GM12874 (cell line): ENCODE measurements around the gene PPP1R3G.

ENCODE experiments used
- TF ChIP-seq, protein P1 (sequence below): IDR thresholded peaks from 2 replicates; pipeline ENCODE4 v1.5.1; 2011; ENCODE audit warnings: low read depth, mild to moderate bottlenecking, control low read depth, low read length, moderate library complexity; ENCODE audit not compliant: insufficient read depth

PPP1R3G gene

DNA sequence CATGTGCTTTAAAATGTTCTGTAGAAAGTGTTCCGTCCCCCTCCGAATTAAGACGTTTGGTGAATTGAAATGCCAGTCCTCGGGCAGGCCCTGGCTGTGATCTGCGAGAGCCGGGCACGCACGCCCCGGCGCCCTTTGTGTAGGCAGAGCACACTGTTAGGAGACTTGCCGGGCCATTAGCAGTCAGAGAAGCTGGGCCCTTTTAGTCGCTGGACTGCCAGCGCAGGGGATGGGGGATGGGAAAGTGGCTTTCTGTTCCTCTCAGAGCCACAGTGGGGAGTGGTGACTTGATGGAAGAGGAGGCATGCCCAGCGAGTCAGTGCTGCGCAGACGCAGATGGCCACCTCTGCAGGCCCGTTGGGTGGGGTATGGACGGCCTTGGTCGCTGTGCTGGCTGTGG lies 2.2 kb downstream of the PPP1R3G start:
- TF ChIP-seq, protein P1, sequence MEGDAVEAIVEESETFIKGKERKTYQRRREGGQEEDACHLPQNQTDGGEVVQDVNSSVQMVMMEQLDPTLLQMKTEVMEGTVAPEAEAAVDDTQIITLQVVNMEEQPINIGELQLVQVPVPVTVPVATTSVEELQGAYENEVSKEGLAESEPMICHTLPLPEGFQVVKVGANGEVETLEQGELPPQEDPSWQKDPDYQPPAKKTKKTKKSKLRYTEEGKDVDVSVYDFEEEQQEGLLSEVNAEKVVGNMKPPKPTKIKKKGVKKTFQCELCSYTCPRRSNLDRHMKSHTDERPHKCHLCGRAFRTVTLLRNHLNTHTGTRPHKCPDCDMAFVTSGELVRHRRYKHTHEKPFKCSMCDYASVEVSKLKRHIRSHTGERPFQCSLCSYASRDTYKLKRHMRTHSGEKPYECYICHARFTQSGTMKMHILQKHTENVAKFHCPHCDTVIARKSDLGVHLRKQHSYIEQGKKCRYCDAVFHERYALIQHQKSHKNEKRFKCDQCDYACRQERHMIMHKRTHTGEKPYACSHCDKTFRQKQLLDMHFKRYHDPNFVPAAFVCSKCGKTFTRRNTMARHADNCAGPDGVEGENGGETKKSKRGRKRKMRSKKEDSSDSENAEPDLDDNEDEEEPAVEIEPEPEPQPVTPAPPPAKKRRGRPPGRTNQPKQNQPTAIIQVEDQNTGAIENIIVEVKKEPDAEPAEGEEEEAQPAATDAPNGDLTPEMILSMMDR: no peak

DNA sequence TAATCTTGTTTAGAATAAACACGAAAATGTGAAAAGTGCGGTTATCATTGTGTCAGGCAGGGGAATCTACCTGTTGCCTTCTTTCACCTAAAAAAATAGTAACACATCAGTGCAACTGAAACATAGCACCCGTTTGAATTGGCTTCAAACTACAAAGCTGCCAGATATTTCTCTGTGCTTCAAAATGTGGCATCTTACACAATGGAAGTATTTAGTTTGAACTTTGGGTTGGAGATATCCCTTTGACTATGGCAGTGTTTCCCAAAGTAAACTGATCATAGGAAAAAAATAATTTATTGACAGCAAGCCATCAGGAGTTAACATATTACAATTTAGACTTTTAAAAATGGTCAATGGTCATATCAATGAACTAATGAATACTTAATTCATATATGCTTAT lies 3.6 kb downstream of the PPP1R3G start:
- TF ChIP-seq, protein P1: no peak

DNA sequence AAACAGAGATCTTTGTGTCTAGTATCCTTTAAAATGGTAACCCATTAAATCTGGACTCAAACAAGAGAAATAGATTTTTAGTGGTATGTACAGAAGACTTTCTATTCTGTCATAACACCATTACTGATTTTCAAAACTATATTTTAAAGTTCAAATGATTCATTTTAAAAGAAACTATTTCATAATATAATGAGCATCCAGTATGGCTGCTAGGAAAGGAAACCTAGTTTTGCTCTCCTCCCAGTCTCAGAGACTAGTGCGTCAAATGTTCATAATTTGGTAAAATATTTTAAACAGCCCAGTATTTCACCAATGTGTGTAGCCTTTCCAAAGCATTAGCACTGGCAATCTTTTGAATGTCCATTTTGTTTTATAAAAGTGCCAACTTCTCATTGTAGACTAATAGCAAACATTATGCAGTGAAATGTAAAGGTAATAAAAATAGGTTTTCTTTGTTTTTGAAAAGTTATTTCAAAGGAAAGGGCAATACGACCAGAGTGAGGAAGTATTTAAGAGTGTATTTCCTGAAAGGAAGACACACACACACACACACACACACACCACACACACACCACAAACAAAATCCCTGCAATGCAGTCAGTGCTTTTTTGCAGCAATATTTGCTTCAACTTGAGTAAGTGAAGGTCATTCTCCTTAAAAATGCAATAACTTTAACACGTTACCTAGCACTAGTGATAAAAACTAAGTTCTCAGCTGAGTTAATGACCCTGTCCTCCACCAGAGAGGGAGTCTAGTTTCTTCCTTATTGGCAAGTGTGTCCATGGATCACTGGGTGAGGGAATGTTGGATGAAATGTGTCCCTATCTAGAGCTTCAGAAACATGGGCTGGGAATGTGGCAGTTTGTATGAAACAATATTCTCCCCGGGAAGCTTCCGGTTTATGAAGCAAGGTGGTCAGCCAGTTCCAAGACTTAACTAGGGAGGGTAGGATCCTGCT lies 4.6 kb downstream of the PPP1R3G start:
- TF ChIP-seq, protein P1: no peak

DNA sequence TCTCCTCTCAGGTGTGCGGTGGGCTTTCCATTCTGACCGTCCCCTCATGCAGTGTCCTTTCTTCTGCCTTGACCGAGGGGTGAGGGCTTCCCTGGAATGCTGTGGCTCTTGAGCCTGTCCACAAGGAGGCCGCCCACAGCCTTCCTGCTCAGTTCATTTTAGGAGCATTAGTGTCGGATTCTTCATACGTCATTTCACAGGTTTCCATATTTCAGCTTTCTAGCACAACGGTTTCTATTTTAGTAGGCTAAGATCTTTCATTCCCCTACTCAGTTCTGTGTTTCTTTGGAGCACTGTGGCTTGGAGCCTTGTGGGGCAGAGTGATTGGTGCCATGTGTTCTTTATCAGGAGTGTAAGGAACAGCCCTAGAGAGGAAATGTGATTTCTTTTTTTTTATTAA lies 5.5 kb downstream of the PPP1R3G start:
- TF ChIP-seq, protein P1: no peak

DNA sequence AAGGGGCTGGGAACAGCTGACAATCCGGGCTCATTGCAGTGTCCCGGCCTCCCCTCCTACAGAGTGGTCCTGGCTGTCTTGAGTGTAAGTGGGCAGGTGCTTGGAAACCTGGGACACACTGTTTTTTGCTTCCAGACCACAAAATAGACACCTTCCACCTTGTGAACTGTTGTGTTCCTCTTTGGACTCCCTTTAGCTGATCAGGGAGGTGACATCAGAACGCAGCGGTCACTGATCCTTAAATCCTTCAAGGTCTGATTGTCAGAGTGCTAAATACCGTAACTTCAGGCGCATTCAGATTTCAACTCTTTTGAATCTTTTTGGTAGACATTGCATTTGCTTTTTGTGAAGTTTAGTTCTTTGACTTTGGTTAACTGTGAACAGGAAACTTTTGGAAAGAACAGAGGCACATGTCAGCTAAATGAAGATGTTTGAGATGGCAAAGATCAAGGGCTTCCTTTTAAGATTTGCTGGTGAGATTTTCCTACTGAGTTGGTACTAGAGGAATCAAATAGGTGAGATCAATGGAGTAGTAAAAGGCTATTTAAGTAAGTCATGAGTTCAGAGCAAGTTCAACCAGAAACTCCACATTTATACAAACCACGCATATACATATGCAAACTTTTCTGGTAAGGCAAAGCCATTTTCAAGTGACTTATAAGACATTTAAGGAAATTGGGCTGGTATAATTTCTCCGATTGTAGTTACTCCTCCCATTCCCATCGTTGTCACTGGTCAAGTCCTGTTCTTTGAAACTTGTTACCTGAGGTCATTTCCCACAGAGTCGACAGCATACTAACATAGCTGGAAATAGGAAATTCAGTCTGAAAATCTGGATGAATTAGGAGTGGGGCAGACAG lies 6.3 kb downstream of the PPP1R3G start:
- TF ChIP-seq, protein P1: no peak

DNA sequence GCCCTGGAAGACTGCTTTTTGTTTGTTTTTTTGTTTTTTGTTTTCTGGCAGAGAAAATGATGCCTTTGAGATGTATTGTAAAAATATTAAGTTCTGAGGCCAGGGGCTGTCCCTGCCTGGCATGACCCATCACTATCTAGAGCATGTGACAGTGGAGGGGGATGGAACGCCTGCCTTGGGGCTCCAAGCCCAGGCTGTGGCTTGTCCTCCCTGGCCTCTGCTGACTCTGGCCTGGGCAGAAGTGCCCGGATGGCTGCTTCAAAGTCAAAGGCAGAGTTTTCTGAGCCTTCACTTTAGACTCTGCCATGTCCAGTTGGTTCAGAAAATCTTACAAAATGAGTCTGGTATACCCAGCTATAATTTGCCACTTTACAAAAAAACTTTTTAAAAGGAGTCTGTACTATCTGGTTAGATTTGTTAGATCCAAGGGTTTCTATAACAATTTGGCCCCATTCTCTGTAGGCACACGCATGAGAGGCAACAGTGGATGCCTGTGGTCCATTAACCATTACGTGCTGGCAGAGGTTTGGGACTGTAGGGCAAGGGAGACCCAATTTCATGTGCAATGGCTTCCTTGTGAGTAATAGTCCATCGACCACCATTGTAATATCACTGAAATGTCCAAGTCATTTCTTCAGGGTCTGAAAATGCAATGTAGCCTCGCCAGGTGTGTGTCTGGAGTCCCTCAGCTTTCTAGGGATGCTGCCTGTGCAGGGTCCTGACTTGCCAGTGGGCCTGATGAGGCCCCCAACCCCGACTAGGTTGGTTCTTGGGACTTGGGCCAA lies 8.3 kb downstream of the PPP1R3G start:
- TF ChIP-seq, protein P1: no peak
